ENCODE measurements around the gene ZDHHC14.

Gene ZDHHC14

GRCh38 chr6:157430834-157431233 is 49.8 kb downstream of the ZDHHC14 start:
- H3K4me3 ChIP-seq (ENCODE audit: control insufficient read depth, low read depth, low read length), result no peak overlapping the region
- no peak for TF ChIP-seq CTCF (IDR thresholded peaks at IDR 0.05; ENCODE audit: control insufficient read depth, insufficient read depth, low read depth, low read length, missing control alignments)
- no peak for DNase-seq (ENCODE audit: low read depth)

GRCh38 chr6:157432231-157432891 is 51.4 kb downstream of the ZDHHC14 start:
- DNase-seq (ENCODE audit: low read depth), result no peak
- H3K4me3 ChIP-seq (ENCODE audit: control insufficient read depth, low read depth, low read length), result no peak overlapping the region
- no peak for TF ChIP-seq CTCF (IDR thresholded peaks at IDR 0.05; ENCODE audit: control insufficient read depth, insufficient read depth, low read depth, low read length, missing control alignments)

- no peak for DNase-seq (ENCODE audit: low read depth)
- H3K4me3 ChIP-seq (ENCODE audit: control insufficient read depth, low read depth, low read length), result no peak overlapping the region
- TF ChIP-seq CTCF (IDR thresholded peaks at IDR 0.05; ENCODE audit: control insufficient read depth, insufficient read depth, low read depth, low read length, missing control alignments), result no peak
These were observed 51.9 kb downstream of the ZDHHC14 start for GRCh38 chr6:157432892-157433265.

GRCh38 chr6:157433678-157434081 is 52.7 kb downstream of the ZDHHC14 start:
- TF ChIP-seq CTCF (IDR thresholded peaks at IDR 0.05; ENCODE audit: control insufficient read depth, insufficient read depth, low read depth, low read length, missing control alignments), result no peak
- DNase-seq (ENCODE audit: low read depth), result no peak
- H3K4me3 ChIP-seq (ENCODE audit: control insufficient read depth, low read depth, low read length), result no peak overlapping the region

GRCh38 chr6:157434349-157435033 is 53.5 kb downstream of the ZDHHC14 start:
- TF ChIP-seq CTCF (IDR thresholded peaks at IDR 0.05; ENCODE audit: control insufficient read depth, insufficient read depth, low read depth, low read length, missing control alignments), result no peak
- no peak overlapping the region for H3K4me3 ChIP-seq (ENCODE audit: control insufficient read depth, low read depth, low read length)
- DNase-seq (ENCODE audit: low read depth), result peak; percentile 7

- DNase-seq (ENCODE audit: low read depth), result no peak
- no peak for TF ChIP-seq CTCF (IDR thresholded peaks at IDR 0.05; ENCODE audit: control insufficient read depth, insufficient read depth, low read depth, low read length, missing control alignments)
- H3K4me3 ChIP-seq (ENCODE audit: control insufficient read depth, low read depth, low read length), result no peak overlapping the region
These were observed 55.4 kb downstream of the ZDHHC14 start for GRCh38 chr6:157436219-157436943.
